Activated CD8-positive, alpha-beta T cell treated with anti-CD3 and anti-CD28 coated beads for 36 hours (primary cell): Measurements from ENCODE around the gene LDOC1. TPM values are rescaled to one million over a fixed set of nuclear protein-coding genes. Genes with fewer than 3 reads are reported as not detected.
A peak's percentile ranks its signal among the peaks of the same experiment; 100 is the strongest.
"Not testable (repeated sequence)": the region's sequence is repeated elsewhere in the genome, so short reads cannot be mapped to it uniquely, and the experiment has no call there.

Source experiments
- ATAC-seq: fragments of 200-7000 bp; cut with Tn5 transposase; one replicate; pipeline ENCODE4 v1.10.0; 2021; ENCODE audit warnings: mild to moderate bottlenecking, moderate library complexity
- CTCF ChIA-PET: fragments of 350-600 bp; sonication (Branson Sonifier 250); formaldehyde crosslinking; loops from one replicate; lab custom pipeline; 2021; ENCODE audit warnings: antibody characterized with exemption; lab: Charles Lee
- POLR2A ChIA-PET: fragments of 350-600 bp; sonication (Branson Sonifier 250); formaldehyde crosslinking; loops from one replicate; lab custom pipeline; 2021; ENCODE audit warnings: antibody characterized with exemption; lab: Charles Lee
- DNase-seq: peaks from one replicate; pipeline ENCODE4 v3.0.0-alpha.2; 2020
- H3K27ac Mint-ChIP-seq: one replicate; pipeline ENCODE4 v1.8.0; 2021; ENCODE audit warnings: mild to moderate bottlenecking, mixed read lengths
- H3K27me3 Mint-ChIP-seq: one replicate; pipeline ENCODE4 v1.8.0; 2021; ENCODE audit warnings: mixed read lengths
- H3K36me3 Mint-ChIP-seq: one replicate; pipeline ENCODE4 v1.8.0; 2021; ENCODE audit warnings: low read depth, mixed read lengths
- H3K4me1 Mint-ChIP-seq: one replicate; pipeline ENCODE4 v1.8.0; 2021; ENCODE audit warnings: low read depth, mixed read lengths
- H3K4me3 Mint-ChIP-seq: one replicate; pipeline ENCODE4 v1.8.0; 2021; ENCODE audit warnings: mild to moderate bottlenecking, moderate library complexity, mixed read lengths
- H3K9me3 Mint-ChIP-seq: one replicate; pipeline ENCODE4 v1.8.0; 2021; ENCODE audit warnings: mixed read lengths
- intact Hi-C: fragments of 100-400 bp; cut with micrococcal nuclease; formaldehyde crosslinking; loops from one replicate; pipeline ENCODE4 v1.10.0; 2022
- total RNA-seq, 2 experiments: library from RNA; stranded (reverse); gene quantifications; one replicate each; pipeline ENCODE4 v1.2.3, GENCODE V29; 2021
- TF ChIP-seq, protein P1 (sequence below): fragments of 200-600 bp; IDR thresholded peaks from one replicate; pipeline ENCODE4 v1.8.0; 2022; ENCODE audit warnings: antibody characterized with exemption, mild to moderate bottlenecking

LDOC1 gene
- 1 to 10 TPM; 2.4 to 2.7 TPM for total RNA-seq

DNA sequence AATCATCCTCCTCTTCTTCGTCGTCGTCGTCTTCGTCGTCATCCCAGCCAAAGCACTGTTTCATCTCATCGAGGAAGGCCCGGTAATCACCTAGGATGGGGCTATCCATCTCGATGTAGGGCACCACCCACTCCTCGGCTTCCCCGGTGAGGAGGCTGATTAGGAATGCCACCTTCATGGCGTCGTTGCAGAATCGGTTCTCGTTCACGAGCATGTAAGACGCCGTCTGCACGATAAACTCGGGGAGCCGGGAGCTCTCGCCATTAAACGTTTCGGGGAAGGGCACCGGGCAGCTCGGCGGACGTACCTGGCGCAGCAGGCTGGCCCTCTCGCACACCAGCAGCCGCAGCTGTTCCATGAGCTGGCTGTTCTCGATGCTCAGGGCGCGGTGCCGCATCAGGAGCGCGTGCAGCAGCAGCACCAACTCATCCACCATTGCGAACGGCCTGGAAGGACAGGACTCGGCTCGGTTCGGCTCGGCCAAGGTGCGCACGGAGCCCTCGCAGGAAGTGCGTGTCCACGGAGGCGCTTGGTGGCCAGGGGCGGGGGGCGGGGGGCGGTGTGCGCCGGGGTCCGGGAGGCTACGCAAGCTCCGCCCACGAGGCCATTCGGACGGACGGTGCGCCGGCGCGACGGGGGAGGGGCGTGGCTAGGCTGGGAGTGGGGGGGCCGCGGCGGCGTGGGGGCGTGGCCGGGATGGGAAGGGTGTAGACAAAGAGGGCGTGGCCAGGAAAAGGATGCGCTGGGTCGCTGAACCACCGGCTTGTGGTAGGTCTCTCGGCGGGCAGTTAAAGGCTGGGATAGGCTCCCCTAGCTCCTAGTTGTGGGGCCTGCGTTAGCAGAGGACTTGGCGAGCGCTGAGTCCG, at the start of gene LDOC1:
LDOC1 (minus strand) TSS at position 544 of the 866 bp plus-strand sequence; CDS start at position 436, 108 bp downstream.
- peaks cover 2% of the 10 kb centered on the region for H3K27me3 Mint-ChIP-seq
- peak within 1 kb of the TSS; percentile 20 for H3K27ac Mint-ChIP-seq
- intact Hi-C loops: no loop called here
- ChIA-PET POLR2A (no interaction called here), CTCF (no interaction called here)
- ATAC-seq (peak; percentile 89), DNase-seq (peak; percentile 66)
- H3K9me3 Mint-ChIP-seq: no peaks in the 10 kb centered on the region
- peak within 1 kb of the TSS; percentile 67 for H3K4me3 Mint-ChIP-seq
- TF ChIP-seq, protein P1, sequence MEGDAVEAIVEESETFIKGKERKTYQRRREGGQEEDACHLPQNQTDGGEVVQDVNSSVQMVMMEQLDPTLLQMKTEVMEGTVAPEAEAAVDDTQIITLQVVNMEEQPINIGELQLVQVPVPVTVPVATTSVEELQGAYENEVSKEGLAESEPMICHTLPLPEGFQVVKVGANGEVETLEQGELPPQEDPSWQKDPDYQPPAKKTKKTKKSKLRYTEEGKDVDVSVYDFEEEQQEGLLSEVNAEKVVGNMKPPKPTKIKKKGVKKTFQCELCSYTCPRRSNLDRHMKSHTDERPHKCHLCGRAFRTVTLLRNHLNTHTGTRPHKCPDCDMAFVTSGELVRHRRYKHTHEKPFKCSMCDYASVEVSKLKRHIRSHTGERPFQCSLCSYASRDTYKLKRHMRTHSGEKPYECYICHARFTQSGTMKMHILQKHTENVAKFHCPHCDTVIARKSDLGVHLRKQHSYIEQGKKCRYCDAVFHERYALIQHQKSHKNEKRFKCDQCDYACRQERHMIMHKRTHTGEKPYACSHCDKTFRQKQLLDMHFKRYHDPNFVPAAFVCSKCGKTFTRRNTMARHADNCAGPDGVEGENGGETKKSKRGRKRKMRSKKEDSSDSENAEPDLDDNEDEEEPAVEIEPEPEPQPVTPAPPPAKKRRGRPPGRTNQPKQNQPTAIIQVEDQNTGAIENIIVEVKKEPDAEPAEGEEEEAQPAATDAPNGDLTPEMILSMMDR: no peak
- no peaks in the 10 kb centered on the region for H3K4me1 Mint-ChIP-seq
- no peaks in the 10 kb centered on the region for H3K36me3 Mint-ChIP-seq

DNA sequence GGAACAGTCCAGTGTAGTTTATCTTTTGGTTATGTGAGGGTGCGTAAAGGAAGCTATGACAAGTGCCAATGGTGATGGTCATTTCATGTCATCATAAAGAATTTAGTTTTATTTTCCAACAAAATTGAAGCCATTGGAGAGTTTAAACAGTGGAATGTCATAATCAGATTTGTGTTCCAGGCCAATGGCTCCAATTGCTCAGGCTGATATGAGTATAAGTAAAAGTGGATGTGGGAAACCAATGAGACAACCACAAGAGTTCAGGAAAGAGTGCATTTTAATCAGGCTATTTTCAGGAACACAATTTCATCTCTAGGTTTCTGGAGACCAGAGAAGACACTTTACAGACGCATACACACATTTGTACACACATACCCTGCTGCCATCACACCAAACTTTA, 44.7 kb upstream of the LDOC1 start:
- ChIA-PET POLR2A (no interaction called here), CTCF (no interaction called here)
- H3K4me1 Mint-ChIP-seq: no peaks in the 10 kb centered on the region
- H3K27ac Mint-ChIP-seq: no peak overlapping the region
- TF ChIP-seq, protein P1: no peak
- DNase-seq (no peak), ATAC-seq (no peak)
- H3K36me3 Mint-ChIP-seq: no peaks in the 10 kb centered on the region
- peaks cover 2% of the 10 kb centered on the region for H3K9me3 Mint-ChIP-seq
- H3K27me3 Mint-ChIP-seq: no peaks in the 10 kb centered on the region
- no peak overlapping the region for H3K4me3 Mint-ChIP-seq
- intact Hi-C loops: no loop called here

DNA sequence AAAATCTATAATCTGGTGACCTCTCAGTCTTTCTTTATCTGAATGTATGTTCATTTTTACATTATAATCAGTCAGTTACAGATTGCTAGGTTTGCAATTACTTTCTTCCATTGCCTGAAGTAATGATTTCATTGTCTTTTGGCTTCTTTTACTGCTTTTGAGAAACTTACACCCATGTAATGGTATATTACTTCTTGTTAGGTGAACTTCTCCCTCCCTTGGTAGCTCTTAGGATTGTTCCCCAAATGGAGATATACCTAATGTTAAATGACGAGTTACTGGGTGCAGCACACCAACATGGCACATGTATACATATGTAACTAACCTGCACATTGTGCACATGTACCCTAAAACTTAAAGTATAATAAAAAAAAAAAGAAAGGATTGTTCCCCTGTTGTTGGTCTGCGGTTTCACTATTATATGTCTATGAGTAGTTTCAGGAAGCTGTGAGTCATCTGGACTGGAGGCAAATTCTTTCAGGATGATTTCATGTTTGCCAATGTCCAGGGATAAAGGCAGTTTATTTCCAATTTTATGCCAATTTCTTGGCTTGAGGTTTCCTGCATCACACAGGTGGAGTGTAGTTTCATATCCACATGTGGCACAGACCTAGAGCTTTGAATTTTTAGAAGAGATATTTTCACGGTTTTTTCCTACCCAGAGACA, 43.5 kb upstream of the LDOC1 start:
- TF ChIP-seq, protein P1: no peak
- no peaks in the 10 kb centered on the region for H3K4me1 Mint-ChIP-seq
- no peaks in the 10 kb centered on the region for H3K36me3 Mint-ChIP-seq
- CTCF ChIA-PET: no interaction called here
- no peak overlapping the region for H3K27ac Mint-ChIP-seq
- peaks cover 2% of the 10 kb centered on the region for H3K9me3 Mint-ChIP-seq
- DNase-seq (no peak), ATAC-seq (no peak)
- no peaks in the 10 kb centered on the region for H3K27me3 Mint-ChIP-seq
- no peak overlapping the region for H3K4me3 Mint-ChIP-seq
- intact Hi-C loops: no loop called here
- POLR2A ChIA-PET: no interaction called here

DNA sequence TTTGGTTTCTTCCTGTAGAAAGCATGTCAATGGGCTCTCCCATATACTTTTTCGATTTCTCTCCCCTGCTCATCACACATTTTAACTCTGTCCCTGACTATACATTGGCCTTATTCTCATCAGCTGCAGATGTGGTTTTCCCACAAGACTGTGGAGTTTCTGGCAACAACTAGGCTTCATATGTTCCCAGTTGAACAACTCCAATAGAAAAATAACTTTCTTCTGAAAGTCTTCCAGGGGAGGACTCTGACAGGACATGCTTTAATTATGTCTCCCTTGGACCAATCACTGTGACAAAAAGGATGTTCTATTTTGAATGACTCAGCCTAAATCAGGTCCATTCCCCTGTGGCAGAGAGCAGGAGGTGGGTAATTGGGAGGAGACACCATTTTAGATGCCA, 37.3 kb upstream of the LDOC1 start:
- Mint-ChIP-seq H3K27me3 (no peaks in the 10 kb centered on the region), H3K4me1 (no peaks in the 10 kb centered on the region), H3K9me3 (peaks cover 2% of the 10 kb centered on the region), H3K27ac (no peak overlapping the region), H3K4me3 (no peak overlapping the region), H3K36me3 (no peaks in the 10 kb centered on the region)
- ATAC-seq (no peak), DNase-seq (no peak)
- TF ChIP-seq, protein P1: no peak
- ChIA-PET POLR2A (no interaction called here), CTCF (no interaction called here)
- intact Hi-C loops: no loop called here

DNA sequence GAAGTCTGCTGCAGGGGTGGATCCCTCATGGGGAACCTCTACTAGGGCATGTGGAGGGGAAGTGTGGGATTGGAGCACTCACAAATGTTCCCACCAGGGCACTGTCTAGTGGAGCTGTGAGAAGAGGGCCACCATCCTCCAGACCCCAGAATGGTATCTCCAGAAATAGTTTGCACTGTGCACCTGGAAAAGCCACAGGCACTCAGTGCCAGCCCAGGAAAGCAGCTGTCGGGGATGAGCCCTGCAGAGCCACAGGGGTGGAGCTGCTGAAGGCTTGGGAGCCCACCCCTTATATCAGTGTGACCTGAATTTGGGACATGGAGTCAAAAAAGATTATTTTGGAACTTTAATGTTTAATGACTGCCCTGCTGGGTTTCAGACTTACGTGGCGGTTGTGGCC, 25.0 kb upstream of the LDOC1 start:
- ATAC-seq (no peak), DNase-seq (no peak)
- intact Hi-C loops: no loop called here
- Mint-ChIP-seq H3K27me3 (no peaks in the 10 kb centered on the region), H3K4me3 (no peak overlapping the region), H3K27ac (no peak overlapping the region), H3K36me3 (no peaks in the 10 kb centered on the region), H3K9me3 (peaks cover 2% of the 10 kb centered on the region), H3K4me1 (no peaks in the 10 kb centered on the region)
- TF ChIP-seq, protein P1: no peak
- POLR2A ChIA-PET: no interaction called here
- CTCF ChIA-PET: no interaction called here

DNA sequence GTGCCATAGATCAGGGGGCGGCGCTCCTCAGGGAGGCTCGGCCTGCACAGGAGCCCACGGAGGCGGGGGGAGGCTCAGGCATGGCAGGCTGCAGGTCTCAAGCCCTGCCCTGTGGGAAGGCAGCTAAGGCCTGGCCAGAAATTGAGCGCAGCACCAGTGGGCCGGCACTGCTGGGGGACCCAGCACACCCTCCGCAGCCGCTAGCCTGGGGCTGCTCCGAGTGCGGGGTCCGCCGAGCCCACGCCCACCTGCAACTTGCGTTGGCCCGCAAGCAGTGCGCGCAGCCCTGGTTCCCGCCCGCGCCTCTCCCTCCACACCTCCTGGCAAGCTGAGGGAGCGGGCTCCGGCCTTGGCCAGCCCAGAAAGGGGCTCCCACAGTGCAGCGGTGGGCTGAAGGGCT, 11.6 kb upstream of the LDOC1 start:
- H3K27me3 Mint-ChIP-seq, DNase-seq, CTCF ChIA-PET, H3K27ac Mint-ChIP-seq, ATAC-seq, H3K36me3 Mint-ChIP-seq, intact Hi-C loops, POLR2A ChIA-PET, H3K9me3 Mint-ChIP-seq, H3K4me3 Mint-ChIP-seq, H3K4me1 Mint-ChIP-seq: not testable (repeated sequence)
